ENCODE measurements around the gene KLB.

- TF ChIP-seq CTCF (IDR thresholded peaks at IDR 0.05) (peak; percentile 74 to 93 (median 88)), POLR2A (IDR thresholded peaks at IDR 0.05) (no peak)
Measured at GRCh38 chr4:39469429-39470077, 62.8 kb downstream of the KLB start.

All from Peyer's patch (tissue), 4 donors.